Measurements from ENCODE around the gene NOX3. TPM values are rescaled to one million over a fixed set of nuclear protein-coding genes. Genes with fewer than 3 reads are reported as not detected.

The NOX3 gene
- polyA plus RNA-seq, 1 donor from 2014 or later: 0.11 TPM

DNA sequence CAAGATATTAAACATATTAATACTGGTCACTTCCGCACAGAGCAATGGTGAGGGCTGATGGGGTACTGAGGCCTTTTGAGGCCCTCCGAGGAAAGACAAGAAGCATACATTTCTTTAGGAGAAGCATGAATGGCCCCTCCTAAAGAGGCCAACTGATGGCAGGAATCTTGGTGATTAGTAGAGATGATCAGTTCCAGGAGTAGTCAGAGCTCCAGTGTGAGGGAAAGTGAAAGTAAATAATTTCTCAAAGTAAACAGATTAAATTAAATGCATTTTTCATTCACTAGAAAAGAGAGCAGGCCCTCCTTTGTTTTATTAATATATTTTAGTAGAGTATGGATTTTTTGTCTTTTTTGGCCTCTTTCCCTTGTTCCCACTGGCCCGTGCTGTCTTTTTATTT is 38.2 kb downstream of the NOX3 start:
- H3K9me2 ChIP-seq (ENCODE audit: insufficient read depth, low read length): no peaks in the 10 kb centered on the region
- TF ChIP-seq POLR2AphosphoS5 (IDR thresholded peaks at IDR 0.05) (no peak), RAD21 (conservative IDR thresholded peaks at IDR 0.05) (no peak), MXI1 (conservative IDR thresholded peaks at IDR 0.05; ENCODE audit: poor library complexity, severe bottlenecking) (no peak), SMC3 (conservative IDR thresholded peaks at IDR 0.05; ENCODE audit: poor library complexity) (no peak), EZH2 (IDR thresholded peaks at IDR 0.05; ENCODE audit: borderline replicate concordance, insufficient read depth, low read length, poor library complexity, severe bottlenecking) (no peak), TAF1 (IDR thresholded peaks at IDR 0.05; ENCODE audit: low read depth) (no peak), EP300 (conservative IDR thresholded peaks at IDR 0.05; ENCODE audit: poor library complexity, severe bottlenecking) (no peak)
- TF ChIP-seq, protein P1, sequence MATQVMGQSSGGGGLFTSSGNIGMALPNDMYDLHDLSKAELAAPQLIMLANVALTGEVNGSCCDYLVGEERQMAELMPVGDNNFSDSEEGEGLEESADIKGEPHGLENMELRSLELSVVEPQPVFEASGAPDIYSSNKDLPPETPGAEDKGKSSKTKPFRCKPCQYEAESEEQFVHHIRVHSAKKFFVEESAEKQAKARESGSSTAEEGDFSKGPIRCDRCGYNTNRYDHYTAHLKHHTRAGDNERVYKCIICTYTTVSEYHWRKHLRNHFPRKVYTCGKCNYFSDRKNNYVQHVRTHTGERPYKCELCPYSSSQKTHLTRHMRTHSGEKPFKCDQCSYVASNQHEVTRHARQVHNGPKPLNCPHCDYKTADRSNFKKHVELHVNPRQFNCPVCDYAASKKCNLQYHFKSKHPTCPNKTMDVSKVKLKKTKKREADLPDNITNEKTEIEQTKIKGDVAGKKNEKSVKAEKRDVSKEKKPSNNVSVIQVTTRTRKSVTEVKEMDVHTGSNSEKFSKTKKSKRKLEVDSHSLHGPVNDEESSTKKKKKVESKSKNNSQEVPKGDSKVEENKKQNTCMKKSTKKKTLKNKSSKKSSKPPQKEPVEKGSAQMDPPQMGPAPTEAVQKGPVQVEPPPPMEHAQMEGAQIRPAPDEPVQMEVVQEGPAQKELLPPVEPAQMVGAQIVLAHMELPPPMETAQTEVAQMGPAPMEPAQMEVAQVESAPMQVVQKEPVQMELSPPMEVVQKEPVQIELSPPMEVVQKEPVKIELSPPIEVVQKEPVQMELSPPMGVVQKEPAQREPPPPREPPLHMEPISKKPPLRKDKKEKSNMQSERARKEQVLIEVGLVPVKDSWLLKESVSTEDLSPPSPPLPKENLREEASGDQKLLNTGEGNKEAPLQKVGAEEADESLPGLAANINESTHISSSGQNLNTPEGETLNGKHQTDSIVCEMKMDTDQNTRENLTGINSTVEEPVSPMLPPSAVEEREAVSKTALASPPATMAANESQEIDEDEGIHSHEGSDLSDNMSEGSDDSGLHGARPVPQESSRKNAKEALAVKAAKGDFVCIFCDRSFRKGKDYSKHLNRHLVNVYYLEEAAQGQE (IDR thresholded peaks at IDR 0.05; ENCODE audit: borderline replicate concordance): no peak
- TF ChIP-seq, protein P2, sequence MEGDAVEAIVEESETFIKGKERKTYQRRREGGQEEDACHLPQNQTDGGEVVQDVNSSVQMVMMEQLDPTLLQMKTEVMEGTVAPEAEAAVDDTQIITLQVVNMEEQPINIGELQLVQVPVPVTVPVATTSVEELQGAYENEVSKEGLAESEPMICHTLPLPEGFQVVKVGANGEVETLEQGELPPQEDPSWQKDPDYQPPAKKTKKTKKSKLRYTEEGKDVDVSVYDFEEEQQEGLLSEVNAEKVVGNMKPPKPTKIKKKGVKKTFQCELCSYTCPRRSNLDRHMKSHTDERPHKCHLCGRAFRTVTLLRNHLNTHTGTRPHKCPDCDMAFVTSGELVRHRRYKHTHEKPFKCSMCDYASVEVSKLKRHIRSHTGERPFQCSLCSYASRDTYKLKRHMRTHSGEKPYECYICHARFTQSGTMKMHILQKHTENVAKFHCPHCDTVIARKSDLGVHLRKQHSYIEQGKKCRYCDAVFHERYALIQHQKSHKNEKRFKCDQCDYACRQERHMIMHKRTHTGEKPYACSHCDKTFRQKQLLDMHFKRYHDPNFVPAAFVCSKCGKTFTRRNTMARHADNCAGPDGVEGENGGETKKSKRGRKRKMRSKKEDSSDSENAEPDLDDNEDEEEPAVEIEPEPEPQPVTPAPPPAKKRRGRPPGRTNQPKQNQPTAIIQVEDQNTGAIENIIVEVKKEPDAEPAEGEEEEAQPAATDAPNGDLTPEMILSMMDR (IDR thresholded peaks at IDR 0.05; ENCODE audit: poor library complexity, severe bottlenecking): no peak
- H3K4me2 ChIP-seq (ENCODE audit: low read length): no peak overlapping the region
- no peak overlapping the region for H3K27ac ChIP-seq (ENCODE audit: low read length)
- H3K27me3 ChIP-seq (ENCODE audit: insufficient read depth, low read depth, low read length): no peaks in the 10 kb centered on the region
- no peak overlapping the region for H3K4me3 ChIP-seq (ENCODE audit: low read length)
- no peak overlapping the region for H3K9ac ChIP-seq (ENCODE audit: low read length)
- H4K20me1 ChIP-seq (ENCODE audit: insufficient read depth): no peaks in the 10 kb centered on the region
- H3K79me2 ChIP-seq (replicated peaks; ENCODE audit: insufficient read depth, low read length): no peaks in the 10 kb centered on the region
- H3K9me3 ChIP-seq (ENCODE audit: low read length): no peaks in the 10 kb centered on the region
- H3F3A ChIP-seq (ENCODE audit: insufficient read depth, low read length, poor library complexity, severe bottlenecking): no peaks in the 10 kb centered on the region
- no peak overlapping the region for H2AFZ ChIP-seq (ENCODE audit: low read depth, low read length)
- no peaks in the 10 kb centered on the region for H3K36me3 ChIP-seq (ENCODE audit: insufficient read depth, low read length)

DNA sequence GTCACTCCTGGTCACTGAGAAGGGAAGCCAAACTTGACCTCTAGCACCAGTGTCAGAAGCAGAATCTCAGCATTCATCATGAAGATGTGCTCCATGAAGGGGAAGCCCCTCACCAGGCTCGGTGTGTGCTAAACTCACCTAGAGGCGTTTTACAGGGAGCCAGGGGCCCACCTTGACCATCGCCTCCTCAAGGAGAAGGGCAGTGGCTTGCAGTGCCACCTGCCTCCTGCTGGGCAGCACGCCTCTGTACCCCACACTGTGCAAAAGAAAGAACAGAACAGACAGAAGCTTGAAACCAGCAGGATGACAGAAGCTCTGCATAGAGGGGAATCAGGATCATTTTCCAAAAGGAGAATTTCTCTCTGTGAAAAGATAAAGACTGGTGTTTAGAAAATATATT is 39.7 kb downstream of the NOX3 start:
- Histone ChIP-seq H3K79me2 (replicated peaks; ENCODE audit: insufficient read depth, low read length) (no peaks in the 10 kb centered on the region), H3K9me3 (ENCODE audit: low read length) (no peaks in the 10 kb centered on the region), H3K27ac (ENCODE audit: low read length) (no peak overlapping the region), H3K9ac (ENCODE audit: low read length) (no peak overlapping the region), H2AFZ (ENCODE audit: low read depth, low read length) (no peak overlapping the region), H4K20me1 (ENCODE audit: insufficient read depth) (no peaks in the 10 kb centered on the region), H3K9me2 (ENCODE audit: insufficient read depth, low read length) (no peaks in the 10 kb centered on the region), H3K27me3 (ENCODE audit: insufficient read depth, low read depth, low read length) (no peaks in the 10 kb centered on the region), H3K36me3 (ENCODE audit: insufficient read depth, low read length) (no peaks in the 10 kb centered on the region), H3F3A (ENCODE audit: insufficient read depth, low read length, poor library complexity, severe bottlenecking) (peaks cover 5% of the 10 kb centered on the region), H3K4me2 (ENCODE audit: low read length) (no peak overlapping the region), H3K4me3 (ENCODE audit: low read length) (no peak overlapping the region)
- no peak for TF ChIP-seq TAF1 (IDR thresholded peaks at IDR 0.05; ENCODE audit: low read depth)
- no peak for TF ChIP-seq EZH2 (IDR thresholded peaks at IDR 0.05; ENCODE audit: borderline replicate concordance, insufficient read depth, low read length, poor library complexity, severe bottlenecking)
- TF ChIP-seq, protein P1 (IDR thresholded peaks at IDR 0.05; ENCODE audit: borderline replicate concordance): no peak
- no peak for TF ChIP-seq POLR2AphosphoS5 (IDR thresholded peaks at IDR 0.05)
- no peak for TF ChIP-seq SMC3 (conservative IDR thresholded peaks at IDR 0.05; ENCODE audit: poor library complexity)
- TF ChIP-seq, protein P2 (IDR thresholded peaks at IDR 0.05; ENCODE audit: poor library complexity, severe bottlenecking): no peak
- TF ChIP-seq MXI1 (conservative IDR thresholded peaks at IDR 0.05; ENCODE audit: poor library complexity, severe bottlenecking): no peak
- no peak for TF ChIP-seq EP300 (conservative IDR thresholded peaks at IDR 0.05; ENCODE audit: poor library complexity, severe bottlenecking)
- TF ChIP-seq RAD21 (conservative IDR thresholded peaks at IDR 0.05): no peak

Data from neural cell (in vitro differentiated cells).